ENCODE measurements around the gene ITGBL1.
A peak's percentile ranks its signal among the peaks of the same experiment; 100 is the strongest.

Gene ITGBL1

DNA sequence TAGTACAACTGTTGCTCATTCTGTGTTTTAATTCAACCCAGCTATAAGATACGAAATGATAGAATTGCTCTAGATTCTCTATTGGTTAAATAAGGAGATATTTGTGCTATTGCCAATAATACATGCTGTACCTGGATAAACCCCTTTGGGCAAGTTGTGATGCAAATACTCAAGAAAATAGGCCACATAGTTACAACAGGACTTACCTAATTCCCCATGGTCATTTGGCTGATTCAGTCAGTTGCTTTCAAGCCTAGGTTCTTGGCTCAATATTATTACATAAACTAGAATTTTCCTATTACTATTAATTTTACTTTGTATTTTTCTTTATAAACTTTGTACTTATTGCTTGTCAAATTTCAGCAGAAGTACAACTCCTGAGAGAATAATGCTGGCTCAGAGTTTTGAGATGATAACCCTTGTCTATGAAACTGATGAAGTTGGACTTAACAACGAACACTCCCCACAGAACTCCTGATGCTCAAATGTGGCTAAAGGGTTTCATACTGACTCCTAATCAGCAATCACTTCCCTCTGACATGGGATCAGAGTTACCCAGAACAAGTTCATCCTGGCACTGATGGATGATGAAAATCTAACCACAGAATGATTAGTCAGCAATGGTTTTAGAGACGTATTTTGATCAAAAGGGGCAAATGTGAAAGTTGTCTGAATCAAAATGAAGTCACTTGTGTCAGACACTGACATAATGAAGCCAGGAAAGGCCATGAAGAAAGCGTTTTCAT, 221.1 kb downstream of the ITGBL1 start:
- no peak for DNase-seq (ENCODE audit: low read depth)
- TF ChIP-seq, protein P1, sequence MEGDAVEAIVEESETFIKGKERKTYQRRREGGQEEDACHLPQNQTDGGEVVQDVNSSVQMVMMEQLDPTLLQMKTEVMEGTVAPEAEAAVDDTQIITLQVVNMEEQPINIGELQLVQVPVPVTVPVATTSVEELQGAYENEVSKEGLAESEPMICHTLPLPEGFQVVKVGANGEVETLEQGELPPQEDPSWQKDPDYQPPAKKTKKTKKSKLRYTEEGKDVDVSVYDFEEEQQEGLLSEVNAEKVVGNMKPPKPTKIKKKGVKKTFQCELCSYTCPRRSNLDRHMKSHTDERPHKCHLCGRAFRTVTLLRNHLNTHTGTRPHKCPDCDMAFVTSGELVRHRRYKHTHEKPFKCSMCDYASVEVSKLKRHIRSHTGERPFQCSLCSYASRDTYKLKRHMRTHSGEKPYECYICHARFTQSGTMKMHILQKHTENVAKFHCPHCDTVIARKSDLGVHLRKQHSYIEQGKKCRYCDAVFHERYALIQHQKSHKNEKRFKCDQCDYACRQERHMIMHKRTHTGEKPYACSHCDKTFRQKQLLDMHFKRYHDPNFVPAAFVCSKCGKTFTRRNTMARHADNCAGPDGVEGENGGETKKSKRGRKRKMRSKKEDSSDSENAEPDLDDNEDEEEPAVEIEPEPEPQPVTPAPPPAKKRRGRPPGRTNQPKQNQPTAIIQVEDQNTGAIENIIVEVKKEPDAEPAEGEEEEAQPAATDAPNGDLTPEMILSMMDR (IDR thresholded peaks at IDR 0.05; ENCODE audit: low read depth, low read length, missing control alignments) = no peak
- H3K4me3 ChIP-seq (ENCODE audit: low read depth, low read length) = no peak overlapping the region
- in situ Hi-C loops (cut with HindIII; ENCODE audit: low sequenced_read_pairs) = no loop called here

DNA sequence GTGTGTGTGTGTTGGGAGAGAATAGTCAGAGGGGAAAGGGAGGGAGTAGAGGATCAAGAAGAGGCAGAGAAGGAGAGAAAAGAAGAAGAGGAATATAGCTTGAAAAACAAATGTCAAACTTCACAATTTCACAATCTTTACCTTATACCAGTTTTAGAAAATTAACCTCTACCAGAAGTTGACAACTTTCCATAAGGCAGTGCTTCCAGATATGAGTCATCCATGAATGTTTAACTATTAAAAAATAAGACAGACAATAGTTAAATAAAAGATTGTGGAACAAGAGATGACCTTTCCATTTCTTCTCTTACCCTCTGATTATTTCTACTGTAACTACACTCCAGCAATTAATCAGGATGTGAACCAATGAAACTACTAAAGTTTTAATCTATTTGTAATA, 229.4 kb downstream of the ITGBL1 start:
- no peak overlapping the region for H3K4me3 ChIP-seq (ENCODE audit: low read depth, low read length)
- DNase-seq (ENCODE audit: low read depth) = peak; percentile 5
- in situ Hi-C loops (cut with HindIII; ENCODE audit: low sequenced_read_pairs) = no loop called here

DNA sequence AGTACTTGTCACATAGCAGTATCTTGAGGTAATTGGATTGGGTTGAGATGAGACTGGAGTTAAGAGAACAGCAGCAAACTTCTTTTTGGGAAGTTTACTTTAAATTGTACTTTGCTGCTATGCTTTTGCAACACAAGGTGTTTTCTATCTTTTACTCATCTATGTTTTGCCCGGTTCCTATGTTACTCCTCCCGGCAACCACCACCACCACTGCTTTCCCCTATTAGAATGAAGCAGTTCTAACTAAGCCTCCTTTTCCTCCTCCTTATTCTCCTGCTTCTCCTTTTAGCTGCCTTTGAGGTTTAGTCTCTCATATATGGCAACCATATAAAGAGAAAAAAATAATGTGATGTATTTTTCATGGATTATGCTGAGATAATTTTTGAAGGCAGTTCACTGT, 233.5 kb downstream of the ITGBL1 start:
- in situ Hi-C loops (cut with HindIII; ENCODE audit: low sequenced_read_pairs) = no loop called here
- no peak overlapping the region for H3K4me3 ChIP-seq (ENCODE audit: low read depth, low read length)
- TF ChIP-seq, protein P1 (IDR thresholded peaks at IDR 0.05; ENCODE audit: low read depth, low read length, missing control alignments) = no peak
- DNase-seq (ENCODE audit: low read depth) = no peak

More for the DNA sequence above, 229.4 kb downstream of the ITGBL1 start:
- TF ChIP-seq, protein P1 (IDR thresholded peaks at IDR 0.05; ENCODE audit: low read depth, low read length, missing control alignments) = no peak

DNA sequence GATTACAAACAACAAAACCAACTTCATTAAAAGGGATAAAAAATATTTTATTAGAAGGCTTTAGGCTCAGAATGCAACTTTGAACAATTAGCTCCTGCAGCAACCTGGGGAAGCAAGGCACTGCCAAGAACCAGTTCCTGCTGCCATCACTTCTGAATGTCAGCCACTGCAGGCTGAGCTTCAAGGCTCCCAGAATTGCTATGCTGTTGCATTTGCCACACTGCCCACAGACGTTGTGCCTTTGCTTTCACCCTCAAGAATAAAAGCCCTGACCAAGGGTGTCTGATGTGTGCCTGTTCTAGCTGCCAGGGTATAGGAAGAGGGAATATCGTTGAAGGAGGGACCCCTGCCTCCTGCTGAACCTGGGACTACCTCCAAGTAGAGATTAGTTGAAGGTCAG, 238.4 kb downstream of the ITGBL1 start:
- TF ChIP-seq, protein P1 (IDR thresholded peaks at IDR 0.05; ENCODE audit: low read depth, low read length, missing control alignments) = no peak
- no peak overlapping the region for H3K4me3 ChIP-seq (ENCODE audit: low read depth, low read length)
- DNase-seq (ENCODE audit: low read depth) = no peak
- in situ Hi-C loops (cut with HindIII; ENCODE audit: low sequenced_read_pairs) = no loop called here

DNA sequence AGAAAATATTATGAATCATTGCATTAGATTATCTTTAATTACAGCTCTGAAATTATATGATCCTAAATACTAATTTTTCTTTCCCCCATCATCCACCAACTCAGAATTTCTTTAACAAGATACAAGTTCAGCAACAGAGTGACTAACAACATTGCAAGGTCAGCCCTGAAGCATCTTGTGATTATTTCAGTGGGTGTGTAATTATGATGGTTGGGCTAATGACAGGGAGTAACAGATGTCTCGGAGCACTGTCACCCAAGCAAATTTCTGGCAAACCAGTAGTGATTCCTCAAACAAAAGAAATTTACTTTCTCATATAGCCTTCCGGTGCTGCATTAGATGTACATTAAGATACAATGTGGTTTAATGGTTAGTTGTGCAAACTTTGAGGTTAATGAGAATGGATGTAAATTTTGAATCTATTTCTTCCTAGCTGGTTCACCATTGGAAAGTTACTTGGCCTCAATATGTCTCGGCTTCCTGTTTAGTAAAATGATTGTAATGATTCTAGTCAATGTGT, 238.9 kb downstream of the ITGBL1 start:
- no peak overlapping the region for H3K4me3 ChIP-seq (ENCODE audit: low read depth, low read length)
- TF ChIP-seq, protein P1 (IDR thresholded peaks at IDR 0.05; ENCODE audit: low read depth, low read length, missing control alignments) = no peak
- in situ Hi-C loops (cut with HindIII; ENCODE audit: low sequenced_read_pairs) = no loop called here
- DNase-seq (ENCODE audit: low read depth) = no peak

DNA sequence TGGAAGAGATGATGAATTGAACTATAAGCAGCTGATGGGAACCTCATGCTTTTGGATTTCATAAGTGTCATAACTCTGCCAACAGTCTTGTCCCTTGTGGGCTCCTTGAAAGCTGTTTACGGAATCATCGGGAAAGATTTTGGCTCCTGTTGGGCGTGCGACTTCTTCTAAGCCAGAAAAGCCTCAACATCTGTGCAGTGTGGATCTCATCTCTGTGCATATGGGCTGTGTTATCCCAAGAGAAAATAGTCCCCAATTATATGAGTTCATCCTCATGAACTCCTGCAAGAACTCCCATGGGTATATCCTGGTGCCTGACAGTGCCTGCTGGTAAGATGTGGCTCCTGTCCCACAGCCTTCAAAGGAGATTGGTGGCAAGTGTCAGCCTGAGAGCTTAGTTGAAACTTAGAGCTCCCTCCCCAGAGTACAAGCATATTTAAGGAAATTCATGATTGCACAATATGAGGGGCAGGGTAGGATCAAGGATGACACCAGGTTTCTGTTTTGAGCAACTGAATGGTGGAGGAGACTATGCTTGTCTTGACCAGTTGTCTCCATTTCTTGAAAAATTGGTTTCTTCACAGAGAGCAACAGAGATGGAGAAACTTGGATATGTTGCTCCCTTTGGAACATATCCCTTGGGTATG, 243.5 kb downstream of the ITGBL1 start:
- TF ChIP-seq, protein P1 (IDR thresholded peaks at IDR 0.05; ENCODE audit: low read depth, low read length, missing control alignments) = no peak
- H3K4me3 ChIP-seq (ENCODE audit: low read depth, low read length) = no peak overlapping the region
- no peak for DNase-seq (ENCODE audit: low read depth)
- in situ Hi-C loops (cut with HindIII; ENCODE audit: low sequenced_read_pairs) = no loop called here

All from astrocyte of the cerebellum (primary cell).